ENCODE results near the gene EHD4.

The EHD4 gene

DNA sequence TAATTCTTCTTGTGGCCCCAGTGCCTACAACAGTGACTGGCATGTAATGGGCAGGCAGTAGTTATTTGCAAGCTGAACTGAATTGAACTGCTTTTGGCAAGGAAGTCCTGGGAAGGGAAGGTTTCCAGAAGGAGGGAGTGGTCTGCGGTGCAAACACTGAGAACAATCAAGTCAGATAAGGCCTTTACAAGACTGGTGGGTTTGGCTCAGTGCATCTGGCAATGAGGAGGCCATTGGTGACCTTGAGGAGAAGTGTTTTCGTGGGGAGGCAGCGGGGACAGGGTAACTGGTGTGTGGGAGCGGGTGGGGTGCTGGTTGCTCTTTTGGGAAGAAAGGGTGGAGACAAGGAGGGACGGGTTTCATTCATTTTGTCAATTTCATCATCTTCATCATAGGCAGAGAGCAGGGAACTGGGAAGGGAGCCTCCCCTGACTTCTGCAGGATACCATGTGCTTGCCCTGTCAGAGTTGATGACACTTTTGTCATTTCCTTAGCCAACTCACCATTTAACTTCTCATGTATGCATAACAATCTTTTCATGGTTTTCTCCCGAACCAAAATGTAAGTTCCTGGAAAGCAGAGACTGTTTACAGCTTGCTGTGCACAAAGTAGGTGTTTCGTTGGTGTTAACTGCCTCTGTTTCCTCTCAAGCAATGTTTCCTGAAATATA, 8.4 kb upstream of the EHD4 start:
- TF ChIP-seq POLR2A (IDR thresholded peaks at IDR 0.05; ENCODE audit: low read depth, low read length), result no peak
- no peak for FAIRE-seq
- DNase-seq (ENCODE audit: insufficient read length, low spot score), result no peak

DNA sequence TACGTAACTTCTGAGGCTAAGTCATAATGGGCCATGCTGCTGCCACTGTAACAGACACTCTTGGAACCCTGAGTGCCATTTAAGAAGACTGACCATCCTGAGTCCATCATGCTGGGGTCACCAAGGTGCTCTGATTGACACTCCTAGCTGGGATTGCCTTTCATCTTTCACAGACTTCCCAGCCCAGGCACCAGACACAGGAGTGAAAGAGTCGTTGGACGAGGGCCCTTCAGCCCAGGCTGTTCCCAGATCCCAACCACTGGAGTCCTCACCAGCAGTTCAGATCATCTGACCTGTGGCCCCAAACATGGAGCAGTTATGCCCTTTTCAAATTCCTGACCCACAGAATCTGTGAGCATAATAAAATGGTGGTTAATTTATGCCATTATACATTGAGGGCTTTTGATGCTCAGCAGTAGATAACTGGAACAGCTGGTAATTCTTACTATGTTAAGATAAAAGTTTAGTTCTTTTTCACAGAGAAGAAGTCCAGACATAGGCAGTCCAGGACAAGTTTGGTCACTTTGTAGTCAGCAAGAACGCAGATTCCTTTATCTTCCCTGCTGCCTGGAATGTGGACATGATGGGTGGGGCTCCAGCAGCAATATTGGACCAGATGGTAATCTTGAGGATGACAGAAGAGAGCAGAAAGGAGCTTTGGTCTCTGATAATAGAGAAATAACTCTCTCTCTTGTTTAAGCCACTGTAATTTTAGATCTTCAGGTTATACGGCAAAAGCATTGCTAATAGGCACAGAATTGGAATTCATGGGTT, 7.3 kb upstream of the EHD4 start:
- no peak for FAIRE-seq
- DNase-seq (ENCODE audit: insufficient read length, low spot score), result no peak
- no peak for TF ChIP-seq POLR2A (IDR thresholded peaks at IDR 0.05; ENCODE audit: low read depth, low read length)

DNA sequence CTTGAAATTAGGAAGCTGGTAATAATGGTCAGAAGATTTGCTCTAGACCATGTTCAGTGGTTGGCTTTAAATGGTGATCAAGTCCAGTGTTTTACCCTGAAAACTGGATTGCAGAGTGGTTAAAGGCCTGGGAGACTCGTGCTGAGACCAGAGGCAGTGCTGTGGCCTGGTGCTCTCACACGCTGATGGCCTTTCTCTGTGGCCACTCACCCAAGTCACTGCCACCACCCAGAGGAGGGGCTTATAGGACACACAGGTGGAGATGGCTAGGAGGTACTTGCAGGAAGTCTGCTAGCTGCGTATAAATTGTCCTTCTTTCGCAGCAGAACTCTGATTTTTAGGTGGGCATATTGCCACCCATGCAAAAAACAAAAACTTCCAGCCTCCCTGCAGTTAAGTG, 6.2 kb upstream of the EHD4 start:
- TF ChIP-seq POLR2A (IDR thresholded peaks at IDR 0.05; ENCODE audit: low read depth, low read length), result no peak
- DNase-seq (ENCODE audit: insufficient read length, low spot score), result no peak
- no peak for FAIRE-seq

DNA sequence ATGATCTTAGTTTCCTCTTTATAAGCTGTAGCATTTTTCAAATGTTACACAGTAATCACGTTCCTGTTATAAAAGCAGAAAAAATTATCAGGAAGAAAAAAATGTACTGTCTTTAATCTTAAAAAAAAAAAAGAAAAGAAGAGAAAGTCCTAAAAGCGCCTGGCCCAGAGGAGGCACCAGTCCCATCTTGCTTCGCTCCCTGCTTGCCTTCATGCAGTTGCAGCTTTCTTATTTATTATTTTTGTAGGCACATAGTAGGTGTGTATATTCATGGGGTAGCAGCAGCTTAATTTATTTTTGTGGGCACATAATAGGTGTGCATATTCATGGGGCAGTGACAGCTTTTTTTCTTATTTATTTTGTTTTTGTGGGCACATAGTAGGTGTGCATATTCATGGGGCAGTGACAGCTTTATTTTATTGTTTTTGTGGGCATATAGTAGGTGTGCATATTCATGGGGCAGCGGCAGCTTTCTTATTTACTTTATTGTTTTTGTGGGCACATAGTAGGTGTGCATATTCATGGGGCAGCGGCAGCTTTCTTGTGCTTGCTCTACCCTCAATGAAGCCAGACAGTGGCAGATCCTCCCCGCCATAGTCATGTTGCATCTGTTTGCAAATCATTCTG, 5.5 kb upstream of the EHD4 start:
- no peak for TF ChIP-seq POLR2A (IDR thresholded peaks at IDR 0.05; ENCODE audit: low read depth, low read length)
- no peak for DNase-seq (ENCODE audit: insufficient read length, low spot score)
- FAIRE-seq, result no peak

DNA sequence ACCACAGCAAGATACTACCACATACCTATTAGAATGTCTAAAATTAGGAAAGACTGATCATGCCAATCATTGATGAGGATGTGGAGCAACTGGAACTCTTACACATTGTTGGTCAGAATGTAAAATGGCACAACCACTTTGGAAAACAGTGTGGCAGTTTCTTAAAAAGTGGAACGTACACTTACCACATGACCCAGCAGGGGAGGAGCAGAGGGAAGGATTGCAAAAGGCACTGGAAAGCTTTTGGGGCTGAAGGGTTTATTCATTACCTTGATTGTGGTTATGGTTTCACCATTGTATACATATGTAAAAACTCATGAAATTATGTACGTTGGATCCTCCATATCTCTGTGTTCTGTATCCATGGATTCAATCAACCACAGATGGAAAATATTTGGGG, 3.3 kb upstream of the EHD4 start:
- no peak for TF ChIP-seq POLR2A (IDR thresholded peaks at IDR 0.05; ENCODE audit: low read depth, low read length)
- DNase-seq (ENCODE audit: insufficient read length, low spot score) (no peak), FAIRE-seq (no peak)

DNA sequence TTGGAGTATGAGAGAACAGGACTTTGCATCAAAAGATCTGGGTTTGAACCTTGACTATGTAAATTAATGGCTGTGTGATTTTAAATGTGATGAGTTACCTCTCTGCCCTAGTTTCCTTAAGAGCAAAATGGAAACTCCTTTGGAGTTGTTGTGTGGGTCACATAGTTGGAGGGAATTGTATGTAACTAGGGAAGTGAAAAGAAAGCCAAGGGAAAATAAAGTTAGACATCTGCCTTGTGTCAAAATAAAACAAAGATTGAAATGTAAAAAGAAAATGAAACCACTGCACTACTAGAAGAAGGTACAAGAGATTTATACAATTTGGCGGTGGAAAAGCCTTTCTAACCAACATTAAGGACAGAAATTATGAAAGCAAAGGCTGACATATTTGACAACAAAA, 1.7 kb upstream of the EHD4 start:
- no peak for DNase-seq (ENCODE audit: insufficient read length, low spot score)
- FAIRE-seq, result no peak
- TF ChIP-seq POLR2A (IDR thresholded peaks at IDR 0.05; ENCODE audit: low read depth, low read length), result no peak

DNA sequence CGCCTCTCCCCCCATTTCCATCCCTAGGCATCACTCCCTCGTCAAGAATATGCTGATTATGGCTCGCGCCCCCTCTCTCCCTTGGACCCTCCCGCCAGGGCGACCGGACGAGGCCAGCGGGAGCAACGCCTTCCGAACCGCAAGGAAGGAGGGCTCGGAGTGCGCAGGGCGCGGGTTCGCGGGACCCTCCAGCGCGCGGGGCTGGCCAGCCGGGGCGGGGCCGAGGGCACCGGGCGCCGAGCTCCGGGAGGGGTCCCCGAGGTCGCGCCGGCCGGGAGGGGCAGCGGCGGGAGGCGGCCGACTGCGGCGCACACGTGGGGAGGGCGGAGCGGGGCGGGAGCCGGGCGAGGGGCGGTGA, 483 bp downstream of the EHD4 start:
- TF ChIP-seq POLR2A (IDR thresholded peaks at IDR 0.05; ENCODE audit: low read depth, low read length), result no peak
- no peak for DNase-seq (ENCODE audit: insufficient read length, low spot score)
- no peak for FAIRE-seq

DNA sequence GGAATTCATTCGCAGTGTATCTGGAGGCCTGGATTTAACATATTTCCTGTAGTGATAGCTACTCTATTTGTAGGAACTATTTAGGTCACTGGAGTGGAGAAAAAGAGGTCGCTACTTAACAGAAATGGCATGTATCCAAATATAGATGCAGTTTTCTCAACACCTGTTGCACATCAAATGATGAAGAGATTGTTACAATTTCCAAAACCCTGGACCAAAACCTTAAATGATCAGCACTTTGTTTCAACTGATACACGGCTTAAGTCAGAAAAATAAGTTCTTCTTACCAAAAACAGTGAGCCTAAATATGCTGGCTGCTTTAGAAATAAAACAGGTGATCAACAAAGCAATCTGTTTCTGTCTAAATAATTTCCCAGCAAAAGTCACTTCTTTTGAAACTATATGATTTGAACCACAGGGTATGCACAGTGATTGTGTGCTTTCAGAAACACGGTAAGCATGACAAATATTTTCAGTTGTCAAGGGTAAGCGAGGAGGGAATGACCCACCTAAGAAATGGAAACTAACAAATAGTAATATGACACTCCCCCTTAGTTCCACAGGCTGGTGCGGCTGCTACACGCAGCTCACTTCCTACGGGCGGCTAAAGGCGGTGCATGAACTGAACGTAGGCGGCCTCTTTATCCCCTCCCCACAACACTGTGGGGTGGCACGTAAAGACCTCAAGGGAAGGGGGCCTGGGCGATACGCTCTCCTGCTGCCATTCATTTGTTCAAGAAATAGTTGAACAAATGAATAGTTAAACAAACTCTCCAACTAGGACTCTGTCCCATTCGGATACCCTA, 1.1 kb downstream of the EHD4 start:
- DNase-seq (ENCODE audit: insufficient read length, low spot score) (peak; percentile 73), FAIRE-seq (peak; percentile 91)
- TF ChIP-seq POLR2A (IDR thresholded peaks at IDR 0.05; ENCODE audit: low read depth, low read length), result no peak

DNA sequence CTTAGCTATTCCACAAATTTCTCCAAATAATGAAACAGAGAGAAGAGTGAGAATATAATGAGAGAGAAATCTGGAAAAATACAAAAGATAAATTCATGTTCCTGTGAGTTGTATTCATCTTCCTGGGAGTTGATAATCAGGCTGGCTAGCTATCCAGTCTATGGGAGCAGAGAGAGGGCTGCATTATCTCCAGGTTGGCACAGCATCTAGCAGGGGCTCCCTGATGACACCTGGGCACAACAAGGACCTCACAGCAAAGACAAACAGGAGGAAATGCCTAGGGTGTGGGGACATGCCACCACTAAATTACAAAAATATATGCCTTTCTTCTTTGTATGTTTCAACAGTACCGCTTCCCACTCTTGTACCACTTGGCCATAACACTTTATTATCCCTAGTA, 1.9 kb downstream of the EHD4 start:
- no peak for FAIRE-seq
- no peak for TF ChIP-seq POLR2A (IDR thresholded peaks at IDR 0.05; ENCODE audit: low read depth, low read length)
- no peak for DNase-seq (ENCODE audit: insufficient read length, low spot score)

DNA sequence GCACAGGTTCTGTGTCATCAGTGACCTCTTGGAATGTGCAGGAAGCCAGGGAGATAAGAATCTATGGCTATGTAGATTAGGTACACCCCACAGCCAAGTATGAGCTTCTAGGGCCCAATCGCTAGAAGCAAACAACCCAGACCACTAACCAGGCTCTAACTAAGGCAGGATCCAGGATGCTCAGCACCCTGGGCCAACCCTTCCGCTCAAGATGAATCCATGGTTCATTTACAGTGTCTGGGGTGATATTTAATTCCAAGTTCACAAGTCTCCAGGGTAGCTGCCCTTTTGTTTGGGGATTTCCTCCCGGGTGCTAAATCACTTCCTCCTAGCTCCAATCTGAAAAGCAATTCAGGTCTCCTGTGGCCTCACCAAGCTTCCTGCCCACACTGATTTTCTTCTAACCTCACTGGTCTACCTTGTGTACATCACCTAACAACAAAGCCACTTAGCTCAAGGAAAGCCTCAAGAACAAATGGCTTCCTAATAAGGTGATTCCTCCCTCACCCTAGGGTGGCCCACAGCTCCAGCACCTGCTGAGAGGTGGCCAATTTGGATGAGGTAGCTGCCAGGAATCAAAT, 2.4 kb downstream of the EHD4 start:
- no peak for FAIRE-seq

DNA sequence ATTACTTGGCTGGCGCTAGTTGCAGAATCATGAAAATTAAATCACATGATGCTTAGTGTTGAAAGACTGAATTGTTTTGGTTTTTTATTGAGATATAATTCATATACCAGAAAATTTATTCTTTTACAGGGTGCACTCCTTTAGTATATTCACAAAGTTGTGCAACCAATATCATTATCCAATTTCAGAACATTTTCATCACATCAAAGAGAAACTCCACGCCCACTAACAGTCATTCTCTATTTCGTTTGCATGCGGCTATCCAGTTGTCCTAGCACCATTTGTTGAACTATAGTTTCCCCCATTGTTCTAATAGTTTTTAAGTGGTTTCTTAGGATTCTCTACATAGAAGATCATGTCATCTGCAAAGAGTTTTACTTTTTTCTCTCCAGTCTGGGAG, 3.7 kb downstream of the EHD4 start:
- DNase-seq (ENCODE audit: insufficient read length, low spot score), result no peak
- TF ChIP-seq POLR2A (IDR thresholded peaks at IDR 0.05; ENCODE audit: low read depth, low read length), result no peak

More for the DNA sequence above, 2.4 kb downstream of the EHD4 start:
- TF ChIP-seq POLR2A (IDR thresholded peaks at IDR 0.05; ENCODE audit: low read depth, low read length), result no peak
- DNase-seq (ENCODE audit: insufficient read length, low spot score), result no peak

DNA sequence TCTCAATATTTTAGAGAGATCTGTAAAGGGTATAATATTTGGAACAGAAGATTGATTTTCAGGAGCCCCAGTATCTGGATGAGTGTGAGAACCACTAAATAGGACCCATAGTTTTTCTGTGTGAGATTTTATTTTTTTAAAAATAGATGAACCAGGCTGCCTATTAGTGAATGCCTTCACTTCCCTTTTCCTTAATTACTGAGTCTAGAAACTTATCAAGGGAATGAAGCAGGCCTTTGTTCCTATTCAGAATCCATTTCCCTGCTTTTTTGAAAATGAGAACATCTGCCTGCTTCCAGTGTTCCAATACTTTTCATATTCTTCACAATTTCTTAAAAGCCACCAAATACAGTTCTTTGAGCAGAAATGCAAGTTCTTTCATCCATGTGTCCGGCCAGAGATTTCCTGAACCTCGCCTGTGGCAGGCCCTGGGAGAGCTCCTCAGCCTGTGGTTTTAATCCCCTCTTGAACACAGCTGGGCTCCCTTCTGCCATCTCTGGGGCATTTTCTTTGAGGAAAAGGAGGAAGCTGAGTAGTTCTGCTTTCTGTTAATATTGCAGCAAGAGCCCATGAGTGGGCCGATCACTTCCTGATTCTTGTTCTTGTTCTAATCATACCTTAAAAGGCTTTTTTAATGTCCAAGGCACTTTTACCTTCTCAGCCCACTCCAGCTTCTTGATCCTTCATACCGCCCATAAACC, 4.7 kb downstream of the EHD4 start:
- no peak for DNase-seq (ENCODE audit: insufficient read length, low spot score)
- TF ChIP-seq POLR2A (IDR thresholded peaks at IDR 0.05; ENCODE audit: low read depth, low read length), result no peak
- no peak for FAIRE-seq

More for the DNA sequence above, 3.7 kb downstream of the EHD4 start:
- FAIRE-seq, result no peak

DNA sequence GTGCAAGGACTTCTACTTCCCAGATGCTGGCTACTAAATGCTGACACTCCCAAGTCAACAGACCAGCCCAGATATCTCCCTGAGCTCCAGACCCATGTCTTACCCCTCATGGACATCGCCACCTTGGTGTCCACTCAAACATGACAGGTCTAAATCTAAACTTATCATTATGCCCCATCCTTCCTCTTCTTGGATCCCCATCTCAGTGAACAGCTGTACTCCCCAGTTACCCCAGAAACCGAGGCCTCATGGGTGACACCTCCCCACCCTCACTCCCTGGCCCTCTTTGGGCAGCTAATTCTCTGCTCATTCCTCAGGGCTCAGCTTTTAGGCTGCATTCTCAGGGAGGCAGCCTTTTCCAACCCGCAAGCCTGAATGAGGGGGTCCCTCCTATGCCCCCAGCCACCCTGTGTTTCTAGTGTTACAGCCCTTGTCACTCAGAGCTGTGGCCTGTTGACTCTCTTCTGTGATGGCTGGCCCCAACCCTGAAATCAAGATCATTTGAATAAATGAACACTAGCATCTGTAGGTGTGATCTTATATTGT, 5.4 kb downstream of the EHD4 start:
- no peak for TF ChIP-seq POLR2A (IDR thresholded peaks at IDR 0.05; ENCODE audit: low read depth, low read length)
- no peak for FAIRE-seq
- DNase-seq (ENCODE audit: insufficient read length, low spot score), result no peak

Data from H54 (cell line).